ENCODE results near the gene TMED7. TPM values are rescaled to one million over a fixed set of nuclear protein-coding genes. Genes with fewer than 3 reads are reported as not detected.

TMED7 gene
- total RNA-seq, 1 donor: 20.5 TPM

DNA sequence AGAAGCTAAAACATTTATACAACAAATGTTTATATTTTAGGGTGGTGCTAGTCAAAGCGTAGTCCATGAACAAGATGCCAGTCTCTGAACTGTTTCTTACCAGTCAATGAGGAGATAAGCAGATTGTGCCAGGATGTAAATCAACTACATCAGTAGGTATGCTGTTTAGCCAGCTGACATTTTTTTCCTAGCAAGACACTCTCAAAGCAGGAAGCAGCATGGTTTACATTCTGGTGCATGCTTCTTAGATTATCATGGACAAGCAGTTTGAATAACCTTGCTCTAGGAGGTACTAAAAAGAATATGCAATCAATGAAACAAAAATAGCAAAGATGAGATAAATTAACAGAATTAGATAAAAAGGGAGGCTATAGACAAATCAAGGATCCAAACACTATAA, 40.6 kb downstream of the TMED7 start:
- DNase-seq (ENCODE audit: low read depth in 2 of 3, low spot score in 2 of 3): no peak

- DNase-seq (ENCODE audit: low read depth in 2 of 3, low spot score in 2 of 3): no peak
Measured at GRCh38 chr5:115584501-115584900, 41.3 kb downstream of the TMED7 start.

- no peak for DNase-seq (ENCODE audit: low read depth in 2 of 3, low spot score in 2 of 3)
Measured at GRCh38 chr5:115583474-115583873, 42.4 kb downstream of the TMED7 start.

GRCh38 chr5:115580941-115581340, 44.9 kb downstream of the TMED7 start:
- DNase-seq (ENCODE audit: low read depth in 2 of 3, low spot score in 2 of 3): no peak

GRCh38 chr5:115579747-115580173, 46.1 kb downstream of the TMED7 start:
- no peak for DNase-seq (ENCODE audit: low read depth in 2 of 3, low spot score in 2 of 3)

GRCh38 chr5:115579216-115579615, 46.6 kb downstream of the TMED7 start:
- no peak for DNase-seq (ENCODE audit: low read depth in 2 of 3, low spot score in 2 of 3)

- DNase-seq (ENCODE audit: low read depth in 2 of 3, low spot score in 2 of 3): no peak
Measured at GRCh38 chr5:115578657-115579056, 47.2 kb downstream of the TMED7 start.

GRCh38 chr5:115577741-115578140, 48.1 kb downstream of the TMED7 start:
- DNase-seq (ENCODE audit: low read depth in 2 of 3, low spot score in 2 of 3): no peak

DNA sequence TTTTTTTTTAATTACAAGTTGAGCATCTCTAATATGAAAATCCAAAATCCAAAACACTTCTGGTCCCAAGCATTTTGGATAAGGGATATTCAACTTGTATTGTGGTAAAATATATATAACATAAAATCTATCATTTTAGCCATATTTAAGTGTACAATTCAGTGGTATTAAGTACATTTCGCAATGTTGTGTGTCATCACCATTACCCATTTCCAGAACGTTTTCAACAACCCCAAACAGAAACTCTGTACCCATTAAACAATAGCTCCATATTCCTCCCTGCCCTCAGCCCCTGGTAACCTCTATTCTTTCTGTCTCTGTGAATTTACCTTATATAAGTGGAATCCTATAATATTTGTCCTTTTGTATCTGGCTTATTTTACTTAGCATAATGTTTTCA, 48.5 kb downstream of the TMED7 start:
- DNase-seq (ENCODE audit: low read depth in 2 of 3, low spot score in 2 of 3): no peak

DNA sequence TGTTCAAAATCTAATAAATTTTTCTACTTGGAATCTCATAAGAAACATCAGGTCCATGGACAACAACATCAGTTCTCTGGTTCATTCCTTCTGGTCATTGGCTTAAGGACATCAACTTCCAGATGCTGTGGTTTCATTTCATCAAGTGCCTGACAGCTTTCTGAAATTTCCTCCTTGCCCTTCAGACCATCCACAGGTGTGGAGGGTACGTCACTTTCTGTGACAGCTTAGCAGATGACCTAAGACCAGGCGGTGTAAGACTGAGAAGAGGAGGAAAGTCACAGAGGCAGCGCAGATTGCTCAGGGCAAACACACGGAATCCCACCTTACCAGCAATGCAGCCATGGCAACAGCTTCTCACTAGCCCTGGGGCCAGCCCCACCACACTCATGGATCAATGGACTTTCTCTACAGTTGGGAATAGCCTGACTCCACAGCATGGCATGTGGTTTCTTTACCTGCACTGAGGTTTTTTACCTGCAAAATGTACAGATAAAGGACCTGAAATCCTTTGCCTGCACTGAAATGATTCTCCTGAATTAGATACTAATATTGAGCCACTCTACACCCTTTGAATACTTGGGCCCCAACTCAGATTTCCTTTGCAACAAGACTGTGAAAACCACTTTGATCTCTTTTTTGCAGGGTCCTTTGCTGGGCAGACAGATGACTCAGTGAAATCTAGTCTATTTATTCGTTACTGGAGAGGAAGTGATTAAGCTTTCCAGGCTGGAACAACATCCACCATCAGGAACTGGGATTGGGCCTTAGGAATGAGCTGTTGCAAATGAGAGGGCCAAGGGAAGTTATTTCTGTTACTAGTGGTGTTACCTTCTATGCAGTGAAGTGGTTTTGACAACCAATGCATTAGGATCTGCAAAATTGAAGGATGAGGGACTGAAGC, 50.4 kb downstream of the TMED7 start:
- no peak for DNase-seq (ENCODE audit: low read depth in 2 of 3, low spot score in 2 of 3)

DNA sequence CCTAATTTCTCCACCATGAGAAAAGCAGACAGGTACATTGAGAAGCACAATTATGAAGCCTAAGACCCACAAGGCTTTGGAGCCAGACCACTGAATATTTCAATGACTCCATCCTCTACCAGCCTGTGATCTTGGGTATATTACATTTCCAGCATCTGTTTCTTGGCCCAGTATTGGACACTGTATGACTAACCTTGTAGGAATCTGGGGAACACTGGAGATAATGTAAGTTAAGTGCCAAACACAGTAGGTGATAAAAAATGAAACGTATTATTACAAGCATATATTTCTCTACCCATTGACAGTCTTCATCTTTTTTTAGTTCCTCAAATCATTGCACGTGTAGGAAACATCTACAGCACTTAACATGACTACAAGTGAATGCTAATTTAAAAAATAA, 52.7 kb downstream of the TMED7 start:
- DNase-seq (ENCODE audit: low read depth in 2 of 3, low spot score in 2 of 3): no peak

DNA sequence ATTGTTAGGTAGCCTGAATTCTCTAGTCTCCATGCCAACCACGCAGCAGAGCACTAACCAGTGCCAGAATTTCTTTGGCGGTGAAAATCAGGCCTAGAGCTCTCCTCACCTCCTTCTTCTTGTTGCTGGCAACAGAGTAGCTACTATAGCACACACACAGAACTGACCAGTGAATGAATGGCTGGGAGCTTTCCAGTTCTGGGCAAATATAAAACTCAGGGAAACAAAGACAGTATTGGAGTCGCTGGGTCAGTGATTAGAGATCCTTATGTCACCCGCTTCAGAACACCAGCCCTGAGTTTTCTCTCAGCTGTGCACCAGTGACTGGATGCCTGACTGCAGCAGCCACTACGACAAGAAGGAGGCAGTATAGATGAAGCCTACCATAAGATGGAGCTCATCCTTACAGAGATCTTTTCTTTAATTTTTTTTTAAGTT, 54.4 kb downstream of the TMED7 start:
- no peak for DNase-seq (ENCODE audit: low read depth in 2 of 3, low spot score in 2 of 3)

DNA sequence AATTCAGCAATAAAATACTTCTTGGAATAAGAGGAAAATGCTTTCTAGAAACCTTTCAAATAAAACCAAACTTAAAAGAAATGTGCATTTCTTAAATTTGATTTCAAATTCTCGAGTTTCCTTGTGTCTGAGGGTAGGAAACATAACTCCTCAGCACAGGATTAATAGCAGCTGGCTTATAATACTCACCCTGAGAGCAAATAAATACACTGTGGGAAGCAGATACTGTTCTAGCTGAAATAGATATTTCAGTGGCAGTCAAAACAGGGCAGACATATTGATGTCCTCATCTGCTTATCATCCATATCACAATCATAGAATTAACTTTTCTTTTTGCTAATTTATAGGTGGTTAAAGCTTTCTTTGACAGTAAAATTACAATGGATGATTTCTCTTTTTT, 57.2 kb downstream of the TMED7 start:
- no peak for DNase-seq (ENCODE audit: low read depth in 2 of 3, low spot score in 2 of 3)

GRCh38 chr5:115565233-115565632, 60.6 kb downstream of the TMED7 start:
- no peak for DNase-seq (ENCODE audit: low read depth in 2 of 3, low spot score in 2 of 3)

Other genes starting within 250 kb of the TMED7 start
- gene FEM1C, start 81.3 kb downstream of the TMED7 start, total RNA-seq: 7.3 TPM
- gene TICAM2, start 23.6 kb downstream of the TMED7 start, total RNA-seq: under 0.01 TPM
- gene CDO1, start 190.6 kb upstream of the TMED7 start, total RNA-seq: 0.27 TPM
- 16.2 TPM for gene ATG12, start 215.5 kb upstream of the TMED7 start, total RNA-seq
- gene AP3S1, start 215.9 kb upstream of the TMED7 start, total RNA-seq: 12.1 TPM

Data from hematopoietic multipotent progenitor cell (in vitro differentiated cells).